ENCODE measurements around the gene NDST1.

GRCh38 chr5:150497989-150498317 is 10.0 kb upstream of the NDST1 start:
- no peak for TF ChIP-seq FOXM1 (IDR thresholded peaks at IDR 0.05; ENCODE audit: borderline replicate concordance)
- no peak for TF ChIP-seq CTBP1 (IDR thresholded peaks at IDR 0.05; ENCODE audit: borderline replicate concordance)
- no peak for TF ChIP-seq SP1 (IDR thresholded peaks at IDR 0.05)
- TF ChIP-seq ELF4 (IDR thresholded peaks at IDR 0.05): no peak
- TF ChIP-seq NFRKB (IDR thresholded peaks at IDR 0.05): no peak
- no peak for TF ChIP-seq L3MBTL2 (conservative IDR thresholded peaks at IDR 0.05)
- TF ChIP-seq SUZ12 (IDR thresholded peaks at IDR 0.05): no peak
- no peak for TF ChIP-seq ZNF384 (IDR thresholded peaks at IDR 0.05)
- no peak for TF ChIP-seq HDGF (IDR thresholded peaks at IDR 0.05; ENCODE audit: borderline replicate concordance)
- no peak for TF ChIP-seq BHLHE40 (IDR thresholded peaks at IDR 0.05; ENCODE audit: borderline replicate concordance)
- TF ChIP-seq LEF1 (IDR thresholded peaks at IDR 0.05; ENCODE audit: borderline replicate concordance): no peak
- TF ChIP-seq PKNOX1 (IDR thresholded peaks at IDR 0.05): no peak

All from HEK293T (cell line).